IMR-90 (cell line): ENCODE results near the gene APCDD1L. TPM values are rescaled to one million over a fixed set of nuclear protein-coding genes. Genes with fewer than 3 reads are reported as not detected.

Experiments used
- ATAC-seq: fragments of 200-7000 bp; cut with Tn5 transposase; 2 replicates; pipeline ENCODE4 v1.9.1; 2020; ENCODE audit warnings: low read depth, mild to moderate bottlenecking, moderate library complexity
- BruUV-seq: library from RNA; stranded (reverse); fragments of 400-500 nt; replicated peaks from 2 replicates; lab custom pipeline; 2021; lab: Mats Ljungman, UMichigan
- CTCF ChIA-PET: fragments of 300-600 bp; formaldehyde crosslinking; extraction: SDS; loops from one replicate; lab custom pipeline; 2021; ENCODE audit warnings: antibody characterized with exemption; lab: Yijun Ruan, JAX
- POLR2A ChIA-PET: fragments of 300-600 bp; sonication (Branson Sonifier 250); formaldehyde crosslinking; loops from one replicate; lab custom pipeline; 2022; ENCODE audit warnings: antibody characterized with exemption; ENCODE audit not compliant: unreplicated experiment; lab: Charles Lee
- DNase-seq: peaks from one replicate; pipeline ENCODE4 v3.0.0; 2013
- H2AFZ ChIP-seq: replicated peaks from 2 replicates; pipeline ENCODE3; 2013; ENCODE audit warnings: low read length, mild to moderate bottlenecking; ENCODE audit not compliant: poor library complexity
- H2AK5ac ChIP-seq: 2 replicates; pipeline ENCODE4 v1.6.1; 2013; ENCODE audit warnings: low read depth, low read length, inconsistent platforms
- H2AK9ac ChIP-seq: replicated peaks from 2 replicates; pipeline ENCODE3; 2013; ENCODE audit warnings: mild to moderate bottlenecking, low read depth, low read length, moderate library complexity; ENCODE audit not compliant: poor library complexity
- H2BK120ac ChIP-seq: 2 replicates; pipeline ENCODE4 v1.6.1; 2013; ENCODE audit warnings: low read depth, low read length, inconsistent platforms
- H2BK15ac ChIP-seq: 3 replicates; pipeline ENCODE4 v1.6.1; 2013; ENCODE audit warnings: low read depth, low read length, inconsistent platforms
- H2BK20ac ChIP-seq: 2 replicates; pipeline ENCODE4 v1.6.1; 2013; ENCODE audit warnings: low read depth, mild to moderate bottlenecking, inconsistent platforms, low read length, moderate library complexity
- H2BK5ac ChIP-seq: 2 replicates; pipeline ENCODE4 v1.6.1; 2013; ENCODE audit warnings: mild to moderate bottlenecking, low read depth, low read length, inconsistent platforms; ENCODE audit not compliant: poor library complexity, severe bottlenecking
- H3K14ac ChIP-seq: replicated peaks from 2 replicates; pipeline ENCODE4 v1.6.1; 2013; ENCODE audit warnings: low read depth, low read length, inconsistent platforms
- H3K18ac ChIP-seq: 2 replicates; pipeline ENCODE4 v1.6.1; 2013; ENCODE audit warnings: low read depth, low read length, control low read depth
- H3K23ac ChIP-seq: 2 replicates; pipeline ENCODE4 v1.6.1; 2013; ENCODE audit warnings: low read depth, low read length, inconsistent platforms
- H3K27ac ChIP-seq: 2 replicates; pipeline ENCODE4 v1.5.1; 2013; ENCODE audit warnings: mild to moderate bottlenecking, control low read depth, low read length; ENCODE audit not compliant: insufficient read depth
- H3K27me3 ChIP-seq: 2 replicates; pipeline ENCODE4 v1.6.1; 2013; ENCODE audit warnings: low read length; ENCODE audit not compliant: control insufficient read depth, insufficient read depth
- H3K36me3 ChIP-seq: 2 replicates; pipeline ENCODE4 v1.6.1; 2013; ENCODE audit warnings: low read length, mixed read lengths; ENCODE audit not compliant: control insufficient read depth, insufficient read depth
- H3K4ac ChIP-seq: 2 replicates; pipeline ENCODE4 v1.6.1; 2013; ENCODE audit warnings: low read depth, low read length, inconsistent platforms
- H3K4me1 ChIP-seq: 2 replicates; pipeline ENCODE4 v1.6.1; 2013; ENCODE audit warnings: low read length, mixed read lengths; ENCODE audit not compliant: control insufficient read depth, insufficient read depth
- H3K4me2 ChIP-seq: 2 replicates; pipeline ENCODE4 v1.6.1; 2013; ENCODE audit warnings: low read depth, mild to moderate bottlenecking, control low read depth, low read length, moderate library complexity
- H3K4me3 ChIP-seq: 2 replicates; pipeline ENCODE4 v1.5.1; 2013; ENCODE audit warnings: low read depth, mild to moderate bottlenecking, control low read depth, low read length, moderate library complexity; ENCODE audit not compliant: insufficient read depth
- H3K56ac ChIP-seq: 2 replicates; pipeline ENCODE4 v1.6.1; 2013; ENCODE audit warnings: low read length, inconsistent platforms; ENCODE audit not compliant: insufficient read depth; ENCODE audit errors: extremely low read depth
- H3K79me1 ChIP-seq, 2 experiments: 2 replicates each; pipeline ENCODE4 v1.6.1; 2013; ENCODE audit warnings: low read length in 2 of 2, inconsistent platforms in 1 of 2, low read depth in 1 of 2
- H3K9ac ChIP-seq: 2 replicates; pipeline ENCODE4 v1.6.1; 2013; ENCODE audit warnings: low read depth, low read length, control low read depth
- H3K9me1 ChIP-seq: 2 replicates; pipeline ENCODE4 v1.6.1; 2013; ENCODE audit warnings: low read length, inconsistent platforms; ENCODE audit not compliant: insufficient read depth
- H3K9me3 ChIP-seq: 2 replicates; pipeline ENCODE4 v1.6.1; 2013; ENCODE audit warnings: low read length; ENCODE audit not compliant: control insufficient read depth, insufficient read depth
- H4K20me1 ChIP-seq: 2 replicates; pipeline ENCODE4 v1.6.1; 2013; ENCODE audit warnings: low read length, inconsistent platforms; ENCODE audit not compliant: insufficient read depth
- H4K5ac ChIP-seq: 2 replicates; pipeline ENCODE4 v1.6.1; 2013; ENCODE audit warnings: mild to moderate bottlenecking, low read depth, low read length, control low read depth
- H4K8ac ChIP-seq, 2 experiments: 2 replicates each; pipeline ENCODE4 v1.6.1; 2013; ENCODE audit warnings: low read depth in 2 of 2, low read length in 2 of 2, control low read depth in 1 of 2, inconsistent platforms in 1 of 2
- H4K91ac ChIP-seq: 2 replicates; pipeline ENCODE4 v1.6.1; 2013; ENCODE audit warnings: low read depth, low read length, inconsistent platforms; ENCODE audit not compliant: insufficient read depth
- MAFK ChIP-seq: IDR thresholded peaks from 2 replicates; pipeline ENCODE4 v1.6.1; 2012; ENCODE audit warnings: low read depth, low read length, improper control_type of control experiment
- MXI1 ChIP-seq: IDR thresholded peaks from 2 replicates; pipeline ENCODE4 v1.6.1; 2012; ENCODE audit warnings: low read depth, mild to moderate bottlenecking, low read length, moderate library complexity, borderline replicate concordance
- POLR2A ChIP-seq: IDR thresholded peaks from 2 replicates; pipeline ENCODE4 v1.6.1; 2012; ENCODE audit warnings: mild to moderate bottlenecking, low read depth, low read length
- RCOR1 ChIP-seq: IDR thresholded peaks from 2 replicates; pipeline ENCODE4 v1.6.1; 2012; ENCODE audit warnings: mild to moderate bottlenecking, low read length, improper control_type of control experiment; ENCODE audit not compliant: insufficient replicate concordance
- WGBS, 2 experiments: methylation state at CpG; one replicate each; pipeline versions ENCODE4 v1.1.5 to v1.1.7; 2013; ENCODE audit warnings: missing lambda C conversion rate in 2 of 2; ENCODE audit not compliant: insufficient read length in 1 of 2; ENCODE audit errors: extremely low coverage in 2 of 2; 5-methylcytosine and 5-hydroxymethylcytosine counted together
- dilution Hi-C: fragments of 300-500 bp; cut with HindIII; formaldehyde crosslinking; loops from one replicate; pipeline ENCODE4 v1.14.3; 2018; ENCODE audit warnings: low sequenced_read_pairs; ENCODE audit not compliant: unreplicated experiment
- in situ Hi-C: fragments of 300-500 bp; cut with MboI; formaldehyde crosslinking; loops from 3 replicates; pipeline ENCODE4 v1.14.3; 2019; ENCODE audit warnings: low sequenced_read_pairs, inconsistent platforms, mixed read lengths
- intact Hi-C: fragments of 100-400 bp; cut with micrococcal nuclease; formaldehyde crosslinking; loops from 2 replicates; pipeline ENCODE4 v1.10.0; 2022
- polyA plus RNA-seq, 3 experiments: library from polyadenylated mRNA; depleted of rRNA; stranded (reverse); fragments of >200 nt; gene quantifications; 2 replicates each; pipeline ENCODE4 v1.2.3, GENCODE V29; 2012; ENCODE audit warnings: low replicate concordance in 1 of 3
- total RNA-seq: library from RNA; depleted of rRNA; stranded (reverse); fragments of >200 nt; gene quantifications from 2 replicates; pipeline ENCODE4 v1.2.3, GENCODE V29; 2012

Gene APCDD1L
- total and polyA plus RNA-seq, 2 of the 4 experiments (the other 2 are of a cell fraction) = 2.5 to 18.3 TPM

DNA sequence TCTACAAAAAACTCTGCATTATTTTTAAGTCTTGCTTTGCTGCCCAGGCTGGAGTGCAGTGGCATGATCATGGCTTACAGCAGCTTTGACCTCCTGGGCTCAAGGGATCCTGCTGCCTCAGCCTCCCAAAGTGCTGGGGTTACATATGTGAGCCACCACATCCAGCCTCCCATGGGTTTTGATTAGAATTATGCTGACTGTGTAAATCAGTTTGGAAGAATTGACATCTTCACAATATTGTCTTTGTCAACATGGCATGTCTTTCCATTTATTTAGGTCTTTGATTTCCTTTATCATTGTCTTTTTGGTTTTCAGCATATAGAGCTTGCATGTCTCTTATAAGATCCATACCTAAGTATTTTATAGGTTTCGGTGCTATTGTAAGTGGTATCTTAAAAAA, 13.2 kb upstream of the APCDD1L start:
- no peak overlapping the region for H2BK120ac ChIP-seq
- TF ChIP-seq MXI1 (no peak), POLR2A (no peak), RCOR1 (no peak), MAFK (peak; percentile 82)
- H4K8ac ChIP-seq = no peak overlapping the region
- no peaks in the 10 kb centered on the region for H3K36me3 ChIP-seq
- no TSS peak for BruUV-seq
- H3K9me3 ChIP-seq = peaks cover 15% of the 10 kb centered on the region
- no peak overlapping the region for H4K91ac ChIP-seq
- peaks cover 7% of the 10 kb centered on the region for H3K9me1 ChIP-seq
- ChIA-PET POLR2A (no interaction called here), CTCF (no interaction called here)
- no peak overlapping the region for H3K4ac ChIP-seq
- no peak overlapping the region for H3K4me3 ChIP-seq
- H3K56ac ChIP-seq = no peak overlapping the region
- H3K4me2 ChIP-seq = no peak overlapping the region
- H2AFZ ChIP-seq = no peak overlapping the region
- H3K14ac ChIP-seq = no peak overlapping the region
- peaks cover 13% of the 10 kb centered on the region for H3K4me1 ChIP-seq
- H2AK5ac ChIP-seq = no peak overlapping the region
- H2AK9ac ChIP-seq = no peak overlapping the region
- no peak overlapping the region for H3K9ac ChIP-seq
- dilution Hi-C loops (no loop called here), intact Hi-C loops (no loop called here), in situ Hi-C loops (no loop called here)
- no peak overlapping the region for H3K27ac ChIP-seq
- no peak overlapping the region for H3K23ac ChIP-seq
- H3K18ac ChIP-seq = no peak overlapping the region
- peaks cover 0 to 4% of the 10 kb centered on the region in 2 experiments; a peak in 1 of 4 replicates for H3K79me1 ChIP-seq
- no peak overlapping the region for H2BK15ac ChIP-seq
- DNase-seq = no peak
- no peak overlapping the region for H2BK20ac ChIP-seq
- H2BK5ac ChIP-seq = no peak overlapping the region
- no peaks in the 10 kb centered on the region for H3K27me3 ChIP-seq
- ATAC-seq = no peak
- no peak overlapping the region for H4K5ac ChIP-seq
- H4K20me1 ChIP-seq = no peaks in the 10 kb centered on the region
- no CpG with 5 or more reads among the region's 1 CpG for WGBS, 2 experiments
